K562 (cell line): ENCODE measurements around the gene PLPPR2. TPM values are rescaled to one million over a fixed set of nuclear protein-coding genes. Genes with fewer than 3 reads are reported as not detected.
A peak's percentile ranks its signal among the peaks of the same experiment; 100 is the strongest.

Experiments used
- ARHGAP35 ChIP-seq: fragments of 450-650 bp; IDR thresholded peaks from 2 replicates; pipeline ENCODE4 v1.6.1; 2018; ENCODE audit not compliant: partially characterized antibody
- ARID1B ChIP-seq: fragments of 450-650 bp; IDR thresholded peaks from 2 replicates; pipeline ENCODE4 v1.6.1; 2016; ENCODE audit warnings: antibody characterized with exemption, mild to moderate bottlenecking, inconsistent platforms
- ASH1L ChIP-seq: fragments of 450-650 bp; IDR thresholded peaks from 2 replicates; pipeline ENCODE4 v1.6.1; 2018; ENCODE audit warnings: borderline replicate concordance, mild to moderate bottlenecking, low read depth; ENCODE audit not compliant: partially characterized antibody
- CREB1 ChIP-seq, 2 experiments: sonication (generic) in 1 of 2; formaldehyde crosslinking in 1 of 2; IDR thresholded peaks; 2 replicates each; pipeline versions ENCODE4 v1.6.1 to v1.8.0; 2012 to 2022; ENCODE audit warnings: inconsistent platforms in 1 of 2, mild to moderate bottlenecking in 1 of 2, missing genetic modification reagents in 1 of 2, moderate library complexity in 1 of 2
- DIDO1 ChIP-seq: fragments of 450-650 bp; IDR thresholded peaks from 2 replicates; pipeline ENCODE4 v1.6.1; 2016; ENCODE audit warnings: low read depth, missing biosample characterization, missing genetic modification characterization
- IRF2 ChIP-seq: sonication (generic); formaldehyde crosslinking; IDR thresholded peaks from 2 replicates; pipeline ENCODE4 v1.8.1; 2022; ENCODE audit warnings: mild to moderate bottlenecking, missing genetic modification reagents
- JUN ChIP-seq, 2 experiments: sonication (generic) in 1 of 2; formaldehyde crosslinking in 1 of 2; IDR thresholded peaks; 2 replicates each; pipeline versions ENCODE4 v1.6.1 to v1.8.0; 2012 to 2022; ENCODE audit warnings: borderline replicate concordance in 2 of 2, mild to moderate bottlenecking in 2 of 2, improper control_type of control experiment in 1 of 2, low read depth in 1 of 2, low read length in 1 of 2, missing genetic modification reagents in 1 of 2
- KLF6 ChIP-seq: fragments of 250-450 bp; sonication (Bioruptor Pico); IDR thresholded peaks from 2 replicates; pipeline ENCODE4 v1.4.0; 2020; ENCODE audit warnings: mild to moderate bottlenecking, moderate library complexity, borderline replicate concordance
- NFIC ChIP-seq: fragments of 450-650 bp; IDR thresholded peaks from 2 replicates; pipeline ENCODE4 v1.6.1; 2017; ENCODE audit warnings: mild to moderate bottlenecking, inconsistent platforms
- PHF21A ChIP-seq: fragments of 450-650 bp; IDR thresholded peaks from 2 replicates; pipeline ENCODE4 v1.6.1; 2017; ENCODE audit warnings: low read depth, borderline replicate concordance
- RHOXF2B ChIP-seq: fragments of 250-450 bp; sonication (Bioruptor Pico); conservative IDR thresholded peaks from 2 replicates; pipeline ENCODE4 v1.5.1; 2021
- TAF1 ChIP-seq: IDR thresholded peaks from 2 replicates; pipeline ENCODE4 v1.6.1; 2011; ENCODE audit warnings: mild to moderate bottlenecking, low read length, moderate library complexity; ENCODE audit not compliant: insufficient read depth, control insufficient read depth, severe bottlenecking; ENCODE audit errors: extremely low read depth
- TBL1XR1 ChIP-seq, 2 experiments: IDR thresholded peaks; 2 replicates each; pipeline ENCODE4 v1.6.1; 2012; ENCODE audit warnings: improper control_type of control experiment in 2 of 2, low read length in 2 of 2, mild to moderate bottlenecking in 1 of 2
- XRCC5 ChIP-seq: fragments of 200-400 bp; formaldehyde crosslinking; IDR thresholded peaks from 2 replicates; pipeline ENCODE4 v1.6.1; 2017; ENCODE audit warnings: low read depth, mild to moderate bottlenecking, low read length
- ZBTB17 ChIP-seq: fragments of 450-650 bp; formaldehyde crosslinking; IDR thresholded peaks from 2 replicates; pipeline ENCODE4 v1.4.0; 2020; ENCODE audit warnings: mild to moderate bottlenecking
- ZNF197 ChIP-seq: fragments of 200-800 bp; sonication (Bioruptor generic); IDR thresholded peaks from 2 replicates; pipeline ENCODE4 v1.6.1; 2016; ENCODE audit warnings: low read depth, missing genetic modification characterization, missing compliant biosample characterization
- ZNF311 ChIP-seq: fragments of 250-450 bp; sonication (Bioruptor Pico); IDR thresholded peaks from 2 replicates; pipeline ENCODE4 v1.4.0; 2020; ENCODE audit warnings: mild to moderate bottlenecking, moderate library complexity
- ZNF431 ChIP-seq: sonication (generic); formaldehyde crosslinking; IDR thresholded peaks from 2 replicates; pipeline ENCODE4 v1.8.0; 2022; ENCODE audit warnings: mild to moderate bottlenecking, missing genetic modification reagents
- ZNF586 ChIP-seq: fragments of 450-650 bp; formaldehyde crosslinking; conservative IDR thresholded peaks from 2 replicates; pipeline ENCODE4 v1.4.0; 2020; ENCODE audit warnings: mild to moderate bottlenecking, moderate library complexity
- ZNF785 ChIP-seq: fragments of 250-450 bp; sonication (Bioruptor Pico); IDR thresholded peaks from 2 replicates; pipeline ENCODE4 v1.4.0; 2020; ENCODE audit warnings: mild to moderate bottlenecking
- polyA plus RNA-seq, 8 experiments: library from polyadenylated mRNA; depleted of rRNA in 4 of 8; stranded (reverse) in 5 of 8; unstranded in 3 of 8; fragments of >200 nt; fragmentation: Nextera tagmentation in 2 of 8; fragmentation: Illumina TruSeq in 1 of 8; extraction: Ambion mirVana in 2 of 8; extraction: Trizol in 1 of 8; gene quantifications; 2 replicates each; pipeline versions ENCODE4 v1.2.1 to v1.2.3, GENCODE V29; 2011 to 2014; ENCODE audit warnings: inconsistent platforms in 1 of 8, missing spikeins in 1 of 8
- total RNA-seq, 7 experiments: library from RNA; depleted of rRNA in 6 of 7; stranded (reverse); fragments of >200 nt in 6 of 7; fragmentation: Illumina TruSeq in 2 of 7; extraction: Trizol in 2 of 7; gene quantifications; 2 replicates each; pipeline versions ENCODE4 v1.2.1 to v1.2.3, GENCODE V29; 2011 to 2021; ENCODE audit warnings: low replicate concordance in 1 of 7
- TF ChIP-seq, protein P1 (sequence below): fragments of 150-350 bp; conservative IDR thresholded peaks from 2 replicates; pipeline ENCODE4 v1.6.1; 2014; ENCODE audit warnings: low read length
- TF ChIP-seq, protein P2 (sequence below): sonication (generic); formaldehyde crosslinking; IDR thresholded peaks from 2 replicates; pipeline ENCODE4 v1.9.0; 2022; ENCODE audit warnings: mild to moderate bottlenecking, missing genetic modification reagents
- TF ChIP-seq, protein P3 (sequence below), 2 experiments: fragments of 450-650 bp in 1 of 2; sonication (generic) in 1 of 2; formaldehyde crosslinking in 1 of 2; IDR thresholded peaks in 1 of 2; conservative IDR thresholded peaks in 1 of 2; 2 replicates each; pipeline versions ENCODE4 v1.6.1 to v1.8.1; 2016 to 2023; ENCODE audit warnings: mild to moderate bottlenecking in 2 of 2, moderate library complexity in 2 of 2, inconsistent platforms in 1 of 2, missing genetic modification reagents in 1 of 2

PLPPR2 gene
- total and polyA plus RNA-seq, 9 of the 15 experiments (the other 6 are each of a cell fraction or from before 2014, with no cell fraction given), result 0.49 to 15.9 (median 3.4) TPM

DNA sequence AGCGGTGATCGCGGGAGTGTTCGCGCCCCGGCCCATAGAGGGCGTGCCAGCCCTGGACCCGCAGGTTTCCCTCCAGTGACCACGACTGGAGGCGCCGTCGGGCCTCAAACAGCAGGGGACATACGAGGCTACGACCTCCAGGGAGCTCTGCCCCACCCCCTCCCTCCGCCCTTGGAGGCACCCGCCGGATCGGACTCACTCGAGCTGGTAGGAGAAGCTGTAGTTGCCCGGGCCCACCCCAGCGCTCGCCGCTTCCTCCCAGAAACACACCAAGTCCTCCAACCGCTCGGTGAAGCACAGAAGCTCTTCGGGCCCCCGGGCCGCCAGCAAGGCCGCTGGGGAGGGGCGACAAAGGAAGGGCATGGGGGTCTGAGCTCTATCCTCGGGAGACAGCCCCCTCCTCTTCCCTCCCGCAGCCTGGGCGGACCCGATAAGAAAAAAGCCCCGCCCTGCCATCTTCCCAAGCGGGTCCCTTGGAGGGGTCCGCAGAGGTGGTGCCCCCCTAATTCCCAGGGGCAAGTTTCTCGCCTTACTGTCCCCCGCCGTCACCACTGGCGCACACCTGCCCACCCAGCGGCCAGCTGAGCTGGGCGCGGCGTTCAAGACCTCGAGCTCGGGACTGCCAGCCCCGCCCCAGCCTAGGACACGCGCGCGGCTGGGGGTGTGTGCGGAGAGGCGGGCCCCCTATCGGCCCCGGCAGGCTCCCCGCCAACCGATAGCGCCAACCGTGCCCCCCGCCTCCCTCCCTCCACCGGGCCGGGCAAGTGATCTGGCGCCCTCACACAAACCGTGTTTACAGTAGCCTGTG is 27.9 kb downstream of the PLPPR2 start (continued):
- TF ChIP-seq XRCC5, result peak; percentile 53; the same call in 1 of the 2 replicates
- peak; percentile 17; the same call in 1 of the 2 replicates for TF ChIP-seq JUN (IDR thresholded peaks at IDR 0.05; ENCODE audit: borderline replicate concordance, low read depth, low read length)
- TF ChIP-seq JUN (CRISPR knock-in tag; IDR thresholded peaks at IDR 0.05; ENCODE audit: borderline replicate concordance), result no peak
- no peak for TF ChIP-seq ZBTB17
- TF ChIP-seq NFIC, result peak; percentile 61
- TF ChIP-seq TAF1, result peak; percentile 5
- TF ChIP-seq TBL1XR1 (IDR thresholded peaks at IDR 0.05; ENCODE audit: low read length in 2 of 2), result peak; percentile 33 to 77; a peak in 3 of 4 replicates
- no peak for TF ChIP-seq DIDO1
- TF ChIP-seq ZNF586 (CRISPR knock-in tag), result no peak
- 0 out of 2 replicates have a peak, but pooled peaks have one; percentile 52 for TF ChIP-seq PHF21A
- TF ChIP-seq, protein P1, sequence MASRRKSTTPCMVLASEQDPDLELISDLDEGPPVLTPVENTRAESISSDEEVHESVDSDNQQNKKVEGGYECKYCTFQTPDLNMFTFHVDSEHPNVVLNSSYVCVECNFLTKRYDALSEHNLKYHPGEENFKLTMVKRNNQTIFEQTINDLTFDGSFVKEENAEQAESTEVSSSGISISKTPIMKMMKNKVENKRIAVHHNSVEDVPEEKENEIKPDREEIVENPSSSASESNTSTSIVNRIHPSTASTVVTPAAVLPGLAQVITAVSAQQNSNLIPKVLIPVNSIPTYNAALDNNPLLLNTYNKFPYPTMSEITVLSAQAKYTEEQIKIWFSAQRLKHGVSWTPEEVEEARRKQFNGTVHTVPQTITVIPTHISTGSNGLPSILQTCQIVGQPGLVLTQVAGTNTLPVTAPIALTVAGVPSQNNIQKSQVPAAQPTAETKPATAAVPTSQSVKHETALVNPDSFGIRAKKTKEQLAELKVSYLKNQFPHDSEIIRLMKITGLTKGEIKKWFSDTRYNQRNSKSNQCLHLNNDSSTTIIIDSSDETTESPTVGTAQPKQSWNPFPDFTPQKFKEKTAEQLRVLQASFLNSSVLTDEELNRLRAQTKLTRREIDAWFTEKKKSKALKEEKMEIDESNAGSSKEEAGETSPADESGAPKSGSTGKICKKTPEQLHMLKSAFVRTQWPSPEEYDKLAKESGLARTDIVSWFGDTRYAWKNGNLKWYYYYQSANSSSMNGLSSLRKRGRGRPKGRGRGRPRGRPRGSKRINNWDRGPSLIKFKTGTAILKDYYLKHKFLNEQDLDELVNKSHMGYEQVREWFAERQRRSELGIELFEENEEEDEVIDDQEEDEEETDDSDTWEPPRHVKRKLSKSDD, result no peak
- TF ChIP-seq ZNF311 (CRISPR knock-in tag), result no peak
- TF ChIP-seq ARID1B, result peak; percentile 86
- peak; percentile 34; the same call in 1 of the 2 replicates for TF ChIP-seq CREB1 (IDR thresholded peaks at IDR 0.05)
- peak; percentile 38; the same call in 1 of the 2 replicates for TF ChIP-seq CREB1 (CRISPR knock-in tag; IDR thresholded peaks at IDR 0.05)
- no peak for TF ChIP-seq ASH1L
- TF ChIP-seq ZNF785 (CRISPR knock-in tag), result no peak
- TF ChIP-seq ZNF431 (CRISPR knock-in tag), result no peak
- TF ChIP-seq, protein P2, sequence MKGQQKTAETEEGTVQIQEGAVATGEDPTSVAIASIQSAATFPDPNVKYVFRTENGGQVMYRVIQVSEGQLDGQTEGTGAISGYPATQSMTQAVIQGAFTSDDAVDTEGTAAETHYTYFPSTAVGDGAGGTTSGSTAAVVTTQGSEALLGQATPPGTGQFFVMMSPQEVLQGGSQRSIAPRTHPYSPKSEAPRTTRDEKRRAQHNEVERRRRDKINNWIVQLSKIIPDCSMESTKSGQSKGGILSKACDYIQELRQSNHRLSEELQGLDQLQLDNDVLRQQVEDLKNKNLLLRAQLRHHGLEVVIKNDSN (CRISPR knock-in tag), result peak; percentile 3; the same call in 1 of the 2 replicates
- no peak for TF ChIP-seq IRF2 (CRISPR knock-in tag)
- TF ChIP-seq KLF6, result no peak
- TF ChIP-seq, protein P3, sequence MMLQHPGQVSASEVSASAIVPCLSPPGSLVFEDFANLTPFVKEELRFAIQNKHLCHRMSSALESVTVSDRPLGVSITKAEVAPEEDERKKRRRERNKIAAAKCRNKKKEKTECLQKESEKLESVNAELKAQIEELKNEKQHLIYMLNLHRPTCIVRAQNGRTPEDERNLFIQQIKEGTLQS (IDR thresholded peaks at IDR 0.05), result no peak
- TF ChIP-seq, protein P3 (CRISPR knock-in tag; conservative IDR thresholded peaks at IDR 0.05), result no peak
- TF ChIP-seq RHOXF2B (CRISPR knock-in tag), result no peak
- no peak for TF ChIP-seq ARHGAP35
- TF ChIP-seq ZNF197 (CRISPR knock-in tag), result no peak
